ENCODE data around the gene PGF. TPM values are rescaled to one million over a fixed set of nuclear protein-coding genes. Genes with fewer than 3 reads are reported as not detected.

The PGF gene
- total and polyA plus RNA-seq, 8 donors, result 1.8 to 13.3 (median 6.4) TPM; not detected in 1

- peak in 1 of 2 donors; percentile 79 for DNase-seq
- WGBS, 5 donors, result 25 to 53% (median 37%) methylated on average over 4 to 18 of the region's 18 CpGs
- intact Hi-C loops (cut with DNase I; ENCODE audit: low total_unique reads), result loop anchor here (10.0 kb wide), 1 partner anchor 120 kb away; no protein-coding TSS in a partner anchor
- no peaks in the 10 kb centered on the region for H3K9me3 ChIP-seq
- no peaks in the 10 kb centered on the region for H3K36me3 ChIP-seq
- TF ChIP-seq POLR2A (IDR thresholded peaks at IDR 0.05) (no peak), POLR2AphosphoS5 (IDR thresholded peaks at IDR 0.05) (no peak), EP300 (IDR thresholded peaks at IDR 0.05) (no peak), CTCF (IDR thresholded peaks at IDR 0.05) (no peak)
- H3K27me3 ChIP-seq, result peaks cover 0 to 50% (median 18%) of the 10 kb centered on the region in 3 donors
- peak overlapping the region; percentile 53 to 59 (median 55) for H3K4me3 ChIP-seq
- H3K27ac ChIP-seq, result peak overlapping the region in 2 of 5 donors; percentile 24 to 56
- H3K4me1 ChIP-seq, result peaks cover 36 to 47% (median 41%) of the 10 kb centered on the region in 4 donors
These were observed 1.0 kb downstream of the PGF start for GRCh38 chr14:74954232-74954946.

GRCh38 chr14:74953686-74954085 is 1.7 kb downstream of the PGF start:
- H3K27ac ChIP-seq, result no peak overlapping the region

GRCh38 chr14:74952697-74953484 is 2.5 kb downstream of the PGF start:
- Histone ChIP-seq H3K36me3 (no peaks in the 10 kb centered on the region), H3K9me3 (no peaks in the 10 kb centered on the region), H3K4me3 (peak overlapping the region in 1 of 4 donors; percentile 56), H3K27ac (no peak overlapping the region), H3K27me3 (peaks cover 0 to 51% (median 18%) of the 10 kb centered on the region in 3 donors), H3K4me1 (peaks cover 36 to 47% (median 41%) of the 10 kb centered on the region in 4 donors)
- no peak for TF ChIP-seq EP300 (IDR thresholded peaks at IDR 0.05)
- no peak for TF ChIP-seq CTCF (IDR thresholded peaks at IDR 0.05)
- TF ChIP-seq POLR2A (IDR thresholded peaks at IDR 0.05), result no peak
- TF ChIP-seq POLR2AphosphoS5 (IDR thresholded peaks at IDR 0.05), result no peak
- intact Hi-C loops (cut with DNase I; ENCODE audit: low total_unique reads), result loop anchor here (10.0 kb wide), 1 partner anchor 122 kb away; no protein-coding TSS in a partner anchor
- WGBS, 5 donors, result 83 to 91% (median 88%) methylated on average over 16 to 18 of the region's 18 CpGs
- no peak for DNase-seq

More at GRCh38 chr14:74953686-74954085, 1.7 kb downstream of the PGF start:
- intact Hi-C loops (cut with DNase I; ENCODE audit: low total_unique reads), result loop anchor here (10.0 kb wide), 1 partner anchor 121 kb away; no protein-coding TSS in a partner anchor
- peak overlapping the region in 3 of 4 donors; percentile 54 to 59 (median 56) for H3K4me3 ChIP-seq
- no peak for DNase-seq
- TF ChIP-seq POLR2AphosphoS5 (IDR thresholded peaks at IDR 0.05), result no peak
- H3K9me3 ChIP-seq, result no peaks in the 10 kb centered on the region
- H3K4me1 ChIP-seq, result peaks cover 36 to 47% (median 41%) of the 10 kb centered on the region in 4 donors
- H3K27me3 ChIP-seq, result peaks cover 0 to 51% (median 18%) of the 10 kb centered on the region in 3 donors
- WGBS, 5 donors, result 86 to 94% (median 91%) methylated on average over 5 of the region's 5 CpGs
- no peaks in the 10 kb centered on the region for H3K36me3 ChIP-seq

- Histone ChIP-seq H3K9me3 (no peaks in the 10 kb centered on the region), H3K4me3 (no peak overlapping the region), H3K27me3 (peaks cover 0 to 51% (median 18%) of the 10 kb centered on the region in 3 donors), H3K4me1 (peaks cover 36 to 47% (median 42%) of the 10 kb centered on the region in 4 donors), H3K27ac (no peak overlapping the region), H3K36me3 (no peaks in the 10 kb centered on the region)
- 79 to 85% (median 83%) methylated on average over 5 to 6 of the region's 6 CpGs for WGBS, 5 donors
- TF ChIP-seq POLR2A (IDR thresholded peaks at IDR 0.05) (no peak), CTCF (IDR thresholded peaks at IDR 0.05) (no peak)
- intact Hi-C loops (cut with DNase I; ENCODE audit: low total_unique reads), result loop anchor here (10.0 kb wide), 1 partner anchor 123 kb away; no protein-coding TSS in a partner anchor
- DNase-seq, result no peak
These were observed 3.2 kb downstream of the PGF start for GRCh38 chr14:74952180-74952665.
